ENCODE measurements around the gene RASGRF1.

The RASGRF1 gene

DNA sequence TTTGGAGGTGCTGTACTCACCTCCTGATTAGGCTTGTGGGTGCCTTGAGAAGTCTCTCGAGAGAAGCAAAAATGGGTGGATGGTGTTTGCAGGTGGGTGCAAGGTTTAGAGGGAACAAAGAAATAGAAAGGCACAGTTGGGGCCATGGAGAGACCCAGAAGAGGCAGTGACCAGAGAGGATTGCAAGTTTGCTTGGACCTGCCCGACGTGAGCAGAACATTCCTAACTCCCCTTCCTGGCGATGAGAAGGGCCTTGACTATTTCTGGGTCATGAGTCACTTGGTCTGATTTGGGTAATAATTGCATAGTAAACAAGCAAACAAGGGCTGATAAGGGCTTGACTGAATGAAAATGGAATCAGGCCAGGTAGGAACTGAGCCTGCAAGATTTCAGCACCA, 138.7 kb downstream of the RASGRF1 start:
- no peak for DNase-seq (ENCODE audit: low read depth in 1 of 2, low spot score in 1 of 2)
- Histone ChIP-seq H3K27me3 (ENCODE audit: insufficient read depth, poor library complexity, severe bottlenecking) (no peaks in the 10 kb centered on the region), H3K27ac (replicated peaks) (no peak overlapping the region), H3K4me3 (replicated peaks; ENCODE audit: insufficient read depth, low read length) (no peak overlapping the region)
- TF ChIP-seq, protein P1, sequence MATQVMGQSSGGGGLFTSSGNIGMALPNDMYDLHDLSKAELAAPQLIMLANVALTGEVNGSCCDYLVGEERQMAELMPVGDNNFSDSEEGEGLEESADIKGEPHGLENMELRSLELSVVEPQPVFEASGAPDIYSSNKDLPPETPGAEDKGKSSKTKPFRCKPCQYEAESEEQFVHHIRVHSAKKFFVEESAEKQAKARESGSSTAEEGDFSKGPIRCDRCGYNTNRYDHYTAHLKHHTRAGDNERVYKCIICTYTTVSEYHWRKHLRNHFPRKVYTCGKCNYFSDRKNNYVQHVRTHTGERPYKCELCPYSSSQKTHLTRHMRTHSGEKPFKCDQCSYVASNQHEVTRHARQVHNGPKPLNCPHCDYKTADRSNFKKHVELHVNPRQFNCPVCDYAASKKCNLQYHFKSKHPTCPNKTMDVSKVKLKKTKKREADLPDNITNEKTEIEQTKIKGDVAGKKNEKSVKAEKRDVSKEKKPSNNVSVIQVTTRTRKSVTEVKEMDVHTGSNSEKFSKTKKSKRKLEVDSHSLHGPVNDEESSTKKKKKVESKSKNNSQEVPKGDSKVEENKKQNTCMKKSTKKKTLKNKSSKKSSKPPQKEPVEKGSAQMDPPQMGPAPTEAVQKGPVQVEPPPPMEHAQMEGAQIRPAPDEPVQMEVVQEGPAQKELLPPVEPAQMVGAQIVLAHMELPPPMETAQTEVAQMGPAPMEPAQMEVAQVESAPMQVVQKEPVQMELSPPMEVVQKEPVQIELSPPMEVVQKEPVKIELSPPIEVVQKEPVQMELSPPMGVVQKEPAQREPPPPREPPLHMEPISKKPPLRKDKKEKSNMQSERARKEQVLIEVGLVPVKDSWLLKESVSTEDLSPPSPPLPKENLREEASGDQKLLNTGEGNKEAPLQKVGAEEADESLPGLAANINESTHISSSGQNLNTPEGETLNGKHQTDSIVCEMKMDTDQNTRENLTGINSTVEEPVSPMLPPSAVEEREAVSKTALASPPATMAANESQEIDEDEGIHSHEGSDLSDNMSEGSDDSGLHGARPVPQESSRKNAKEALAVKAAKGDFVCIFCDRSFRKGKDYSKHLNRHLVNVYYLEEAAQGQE (IDR thresholded peaks at IDR 0.05; ENCODE audit: insufficient replicate concordance, low read depth): no peak
- no peak for TF ChIP-seq GABPA (IDR thresholded peaks at IDR 0.05; ENCODE audit: low read depth)
- TF ChIP-seq SPI1 (IDR thresholded peaks at IDR 0.05; ENCODE audit: borderline replicate concordance, low read depth): no peak
- TF ChIP-seq POLR2AphosphoS5 (IDR thresholded peaks at IDR 0.05; ENCODE audit: low read depth): no peak
- TF ChIP-seq CTCF (IDR thresholded peaks at IDR 0.05; ENCODE audit: insufficient read depth, low read length): no peak

- Histone ChIP-seq H3K27me3 (ENCODE audit: insufficient read depth, poor library complexity, severe bottlenecking) (peaks cover 4% of the 10 kb centered on the region), H3K27ac (replicated peaks) (no peak overlapping the region), H3K4me3 (replicated peaks; ENCODE audit: insufficient read depth, low read length) (no peak overlapping the region)
- TF ChIP-seq CTCF (IDR thresholded peaks at IDR 0.05; ENCODE audit: insufficient read depth, low read length) (no peak), SPI1 (IDR thresholded peaks at IDR 0.05; ENCODE audit: borderline replicate concordance, low read depth) (no peak), POLR2AphosphoS5 (IDR thresholded peaks at IDR 0.05; ENCODE audit: low read depth) (no peak), GABPA (IDR thresholded peaks at IDR 0.05; ENCODE audit: low read depth) (no peak)
- TF ChIP-seq, protein P1 (IDR thresholded peaks at IDR 0.05; ENCODE audit: insufficient replicate concordance, low read depth): no peak
- no peak for DNase-seq (ENCODE audit: low read depth in 1 of 2, low spot score in 1 of 2)
Observed at GRCh38 chr15:78950902-78951840, 139.4 kb downstream of the RASGRF1 start.

DNA sequence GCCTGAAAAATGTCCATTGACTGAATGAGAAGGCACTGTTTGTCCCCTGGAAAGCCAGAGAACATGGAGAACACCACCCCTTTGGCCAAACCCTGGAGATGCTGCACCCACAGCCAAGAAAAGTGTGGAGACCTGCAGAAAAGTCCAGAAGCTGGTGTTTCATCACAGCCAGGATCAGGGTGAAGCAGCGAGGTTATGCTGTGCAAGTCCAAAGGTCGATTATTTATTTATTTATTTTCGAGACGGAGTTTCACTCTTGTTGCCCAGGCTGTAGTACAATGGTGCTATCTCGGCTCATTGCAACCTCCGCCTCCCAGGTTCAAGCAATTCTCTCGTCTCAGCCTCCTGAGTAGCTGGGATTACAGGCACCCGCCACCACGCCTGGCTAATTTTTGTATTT, 140.2 kb downstream of the RASGRF1 start:
- Histone ChIP-seq H3K27me3 (ENCODE audit: insufficient read depth, poor library complexity, severe bottlenecking) (peaks cover 4% of the 10 kb centered on the region), H3K4me3 (replicated peaks; ENCODE audit: insufficient read depth, low read length) (no peak overlapping the region), H3K27ac (replicated peaks) (no peak overlapping the region)
- DNase-seq (ENCODE audit: low read depth in 1 of 2, low spot score in 1 of 2): no peak
- TF ChIP-seq GABPA (IDR thresholded peaks at IDR 0.05; ENCODE audit: low read depth) (no peak), POLR2AphosphoS5 (IDR thresholded peaks at IDR 0.05; ENCODE audit: low read depth) (no peak)

- Histone ChIP-seq H3K4me3 (replicated peaks; ENCODE audit: insufficient read depth, low read length) (no peak overlapping the region), H3K27me3 (ENCODE audit: insufficient read depth, poor library complexity, severe bottlenecking) (peaks cover 8% of the 10 kb centered on the region), H3K27ac (replicated peaks) (no peak overlapping the region)
- DNase-seq (ENCODE audit: low read depth in 1 of 2, low spot score in 1 of 2): no peak
- TF ChIP-seq CTCF (IDR thresholded peaks at IDR 0.05; ENCODE audit: insufficient read depth, low read length) (no peak), SPI1 (IDR thresholded peaks at IDR 0.05; ENCODE audit: borderline replicate concordance, low read depth) (no peak), POLR2AphosphoS5 (IDR thresholded peaks at IDR 0.05; ENCODE audit: low read depth) (no peak)
- TF ChIP-seq, protein P1 (IDR thresholded peaks at IDR 0.05; ENCODE audit: insufficient replicate concordance, low read depth): no peak
Observed at GRCh38 chr15:78949461-78949860, 141.1 kb downstream of the RASGRF1 start.
